ENCODE results near the gene CFAP300. TPM values are rescaled to one million over a fixed set of nuclear protein-coding genes. Genes with fewer than 3 reads are reported as not detected.

The CFAP300 gene
- total RNA-seq, 1 experiment from 2014 or later = 2.1 TPM

DNA sequence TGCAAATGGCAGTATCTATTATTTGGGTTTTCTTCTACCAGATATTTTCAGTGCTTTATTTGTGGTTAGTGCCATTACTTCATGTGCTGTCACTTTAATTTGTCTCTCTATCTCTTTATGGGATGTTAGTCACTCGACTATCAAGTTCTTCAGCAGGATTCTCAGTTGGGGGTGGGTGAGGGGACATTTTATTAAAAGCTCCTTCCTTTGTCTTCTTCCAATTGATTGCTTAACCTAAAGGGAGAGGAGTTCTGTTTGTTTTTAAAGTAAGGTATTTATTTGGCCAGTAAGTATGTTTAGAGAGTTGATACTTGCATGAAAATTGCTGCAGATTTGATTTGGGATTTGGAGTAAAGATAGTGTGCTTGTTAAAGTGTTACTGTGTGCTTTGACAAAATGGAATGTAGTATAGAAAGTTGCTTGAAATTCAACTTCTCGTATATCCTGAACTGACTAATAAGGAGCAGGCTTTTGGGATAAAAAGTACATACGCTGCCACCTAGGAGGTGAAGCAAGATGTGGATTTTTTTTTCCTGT, 73.3 kb downstream of the CFAP300 start:
- Histone ChIP-seq H3K4me1 (replicated peaks) (peaks cover 54% of the 10 kb centered on the region), H3K4me3 (no peak overlapping the region), H3K27me3 (replicated peaks) (no peaks in the 10 kb centered on the region), H3K36me3 (peaks cover 8% of the 10 kb centered on the region), H3K27ac (no peak overlapping the region; the same call in 1 of the 2 replicates), H3K9me3 (replicated peaks) (no peaks in the 10 kb centered on the region)
- peak in 1 of 2 experiments; percentile 43 for DNase-seq (ENCODE audit: low read depth in 1 of 2, low spot score in 2 of 2)

DNA sequence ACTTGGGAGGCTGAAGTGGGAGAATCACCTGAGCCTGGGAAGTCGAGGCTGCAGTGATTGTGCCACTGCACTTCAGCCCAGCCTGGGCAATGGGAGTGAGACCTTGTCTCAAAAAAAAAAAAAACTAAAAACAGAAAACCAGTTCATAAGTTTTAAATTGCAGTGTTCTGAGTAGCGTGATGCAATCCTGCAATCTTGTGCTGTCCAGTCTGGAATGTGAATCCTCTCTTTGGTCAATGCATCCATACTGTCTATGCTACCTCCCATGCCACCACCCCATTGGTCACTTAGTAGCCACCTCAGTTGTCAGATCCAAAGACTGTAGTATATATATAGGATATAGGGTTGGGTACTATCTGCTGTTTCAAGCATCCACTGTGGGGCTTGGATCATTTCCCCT, 74.1 kb downstream of the CFAP300 start:
- Histone ChIP-seq H3K4me1 (replicated peaks) (peaks cover 45% of the 10 kb centered on the region), H3K4me3 (no peak overlapping the region)
- DNase-seq (ENCODE audit: low read depth in 1 of 2, low spot score in 2 of 2) = no peak

More for the DNA sequence above, 74.1 kb downstream of the CFAP300 start:
- Histone ChIP-seq H3K36me3 (peaks cover 3% of the 10 kb centered on the region; the same call in 1 of the 2 replicates), H3K27ac (no peak overlapping the region), H3K9me3 (replicated peaks) (no peaks in the 10 kb centered on the region), H3K27me3 (replicated peaks) (no peaks in the 10 kb centered on the region)

Other genes with a start within 250 kb of the CFAP300 start
- gene CEP126, start 132.4 kb upstream of the CFAP300 start, total RNA-seq (2014; rRNA removed; shearing (Covaris generic)) = 0.21 and 0.28 TPM in 2 replicates
- not detected in 2 replicates for gene ANGPTL5, start 130.9 kb upstream of the CFAP300 start, total RNA-seq (2014; rRNA removed; shearing (Covaris generic))
- gene YAP1, start 63.0 kb downstream of the CFAP300 start, total RNA-seq (2014; rRNA removed; shearing (Covaris generic)) = 30.0 and 38.1 TPM in 2 replicates